NCI-H1436 (cell line): Measurements from ENCODE around the gene POLN.
"Not testable (repeated sequence)": the region's sequence is repeated elsewhere in the genome, so short reads cannot be mapped to it uniquely, and the experiment has no call there.

Source experiments
- DNase-seq: peaks from one replicate; lab custom pipeline; 2025; lab: John Stamatoyannopoulos, UW

Gene POLN

DNA sequence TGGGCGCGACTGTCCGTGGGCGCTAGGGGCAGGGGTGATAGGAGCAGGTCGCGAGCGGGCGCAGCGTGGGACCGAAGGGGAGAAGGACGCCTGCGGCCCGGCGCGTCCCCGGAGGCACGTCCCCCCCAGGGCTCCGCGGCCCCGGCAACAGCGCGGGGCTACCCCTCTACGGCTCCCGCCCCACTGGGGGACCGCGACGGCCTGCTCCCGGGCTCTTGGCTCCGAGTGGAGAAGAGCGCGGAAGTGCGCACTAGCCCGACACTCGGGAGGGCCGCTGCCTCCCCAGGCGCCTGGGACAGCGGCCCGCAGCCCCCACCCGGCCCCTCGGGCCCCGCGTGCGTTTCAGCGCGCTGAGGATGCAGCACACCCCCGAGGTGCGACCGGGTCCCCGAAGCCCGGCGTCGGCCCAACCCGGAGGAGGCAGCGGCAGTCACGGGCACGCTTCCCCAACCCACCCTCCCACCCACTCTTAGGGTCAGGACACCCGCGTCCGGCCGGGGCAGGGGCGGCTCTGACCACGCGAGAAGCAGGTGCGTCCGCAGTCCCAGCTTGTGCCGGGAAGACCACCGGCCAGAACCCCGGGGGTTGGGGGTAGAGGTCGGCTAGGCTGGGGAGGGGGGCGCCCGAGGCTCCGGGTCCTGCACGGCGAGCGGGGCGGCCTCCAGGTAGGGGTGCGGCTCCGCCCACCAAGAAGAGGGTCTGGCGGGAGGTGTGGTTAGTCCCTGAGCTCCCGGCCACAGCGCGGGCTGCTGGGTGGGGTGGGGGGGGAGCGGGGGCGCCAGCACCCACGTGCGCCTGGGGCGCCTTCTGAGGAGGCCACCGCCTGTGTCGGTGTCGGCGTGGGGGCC lies 201.3 kb downstream of the POLN start:
- no peak for DNase-seq

DNA sequence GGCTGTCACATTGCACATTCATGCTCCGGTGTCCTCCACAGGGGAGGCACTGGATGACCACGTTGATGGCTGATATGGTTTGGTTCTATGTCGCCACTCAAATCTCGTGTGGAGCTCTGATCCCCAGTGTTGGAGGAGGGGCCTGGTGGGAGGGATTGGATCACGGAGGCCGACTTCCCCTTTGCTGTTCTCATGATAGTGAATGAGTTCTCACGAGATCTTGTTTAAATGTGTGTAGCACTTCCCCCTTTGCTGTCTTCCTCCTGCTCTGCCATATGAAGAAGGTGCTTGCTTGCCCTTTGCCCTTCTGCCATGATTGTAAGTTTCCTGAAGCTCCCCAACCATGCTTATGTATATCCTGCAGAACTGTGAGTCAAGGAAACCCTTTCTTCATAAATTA lies 205.1 kb downstream of the POLN start:
- DNase-seq: no peak

DNA sequence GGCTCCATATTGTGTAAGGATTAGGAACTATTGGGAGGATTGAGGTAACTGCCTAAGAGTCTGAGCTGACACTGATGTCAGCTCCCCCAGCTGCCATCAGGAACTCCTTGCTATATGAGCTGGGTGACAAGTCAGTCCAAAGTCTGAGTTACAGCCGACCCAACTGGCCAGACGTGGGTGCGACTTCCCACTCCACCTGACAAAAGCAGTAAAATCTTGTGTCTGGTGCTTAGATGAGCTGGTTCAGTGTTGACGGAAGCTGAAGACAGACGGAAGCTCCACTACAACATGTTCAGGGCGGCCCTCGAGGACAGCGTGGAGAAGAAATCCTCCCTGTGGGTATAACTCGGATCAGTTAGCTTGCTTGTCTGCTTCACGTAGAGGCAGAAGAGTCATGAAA lies 205.6 kb downstream of the POLN start:
- no peak for DNase-seq

DNA sequence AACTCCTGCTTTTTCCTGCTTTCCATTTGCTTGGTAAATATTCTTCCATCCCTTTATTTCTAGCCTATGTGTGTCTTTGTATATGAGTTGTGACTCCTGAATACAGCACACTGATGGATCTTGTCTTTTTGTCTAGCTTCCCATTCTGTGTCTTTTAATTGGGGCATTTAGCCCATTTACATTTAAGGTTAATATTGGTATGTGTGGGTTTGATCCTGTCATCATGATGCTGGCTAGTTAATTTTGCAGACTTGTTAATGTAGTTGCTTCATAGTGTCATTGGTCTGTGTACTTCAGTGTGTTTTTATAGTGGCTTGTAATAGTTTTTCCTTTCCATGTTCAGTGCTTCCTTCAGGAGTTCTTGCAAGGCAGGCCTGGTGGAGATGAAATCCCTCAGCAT lies 210.8 kb downstream of the POLN start:
- DNase-seq: not testable (repeated sequence)

DNA sequence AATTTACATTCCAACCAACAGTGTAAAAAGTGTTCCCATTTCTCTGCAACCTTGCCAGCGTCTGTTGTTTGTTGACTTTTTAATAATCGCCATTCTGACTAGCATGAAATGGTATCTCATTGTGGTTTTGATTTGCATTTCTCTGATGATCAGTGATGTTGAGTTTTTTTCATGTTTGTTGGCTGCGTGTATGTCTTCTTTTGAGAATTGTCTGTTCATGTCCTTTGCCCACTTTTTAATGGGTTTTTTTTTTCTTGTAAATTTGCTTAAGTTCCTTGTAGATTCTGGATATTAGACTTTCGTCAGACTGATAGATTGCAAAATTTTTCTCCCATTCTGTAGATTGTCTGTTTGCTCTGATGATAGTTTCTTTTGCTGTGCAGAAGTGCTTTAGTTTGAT lies 214.8 kb downstream of the POLN start:
- not testable (repeated sequence) for DNase-seq

DNA sequence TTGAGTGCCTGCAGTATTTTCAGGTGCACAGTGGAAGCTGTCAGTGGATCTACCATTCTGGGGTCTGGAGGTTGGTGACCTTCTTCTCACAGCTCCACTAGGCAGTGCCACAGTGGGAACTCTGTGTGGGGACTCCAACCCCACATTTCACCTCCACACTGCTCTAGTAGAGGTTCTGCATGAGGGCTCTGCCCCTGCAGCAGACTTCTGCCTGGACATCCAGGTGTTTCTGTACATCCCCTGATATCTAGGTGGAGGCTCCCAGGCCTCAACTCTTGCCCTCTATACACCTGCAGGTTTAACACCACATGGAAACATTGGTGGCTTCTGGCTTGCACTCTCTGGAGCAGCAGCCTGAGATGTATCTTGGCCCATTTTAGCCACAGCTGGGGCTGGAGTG lies 216.1 kb downstream of the POLN start:
- no peak for DNase-seq

DNA sequence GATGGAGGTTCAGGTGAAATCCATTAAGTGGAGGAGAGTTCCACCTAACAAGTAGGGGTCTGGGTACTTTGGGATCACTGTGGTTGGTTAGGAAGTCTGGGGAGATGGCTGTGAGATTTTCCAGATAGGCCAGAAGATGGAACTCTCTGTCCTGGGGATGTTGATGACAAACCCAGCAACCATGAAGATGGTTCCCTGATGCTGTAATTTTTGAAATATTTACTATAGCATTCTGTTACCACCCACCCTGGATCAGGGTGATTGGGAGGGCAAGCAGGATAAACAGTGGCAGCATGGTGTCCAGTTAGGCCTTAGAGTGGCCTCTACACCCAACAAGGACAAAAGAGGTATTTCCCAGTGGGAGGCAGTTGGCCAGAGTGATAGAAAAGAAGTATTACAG lies 217.2 kb downstream of the POLN start:
- DNase-seq: no peak
